HG03565 (cell line): ENCODE data around the gene ASNS.

Experiments
- ATAC-seq: cut with Tn5 transposase; IDR thresholded peaks from one replicate; pipeline ENCODE4 v1.9.1; 2021; ENCODE audit warnings: mild to moderate bottlenecking, moderate library complexity; ENCODE audit not compliant: unreplicated experiment

Gene ASNS

GRCh38 chr7:97844036-97844435 lies 28.2 kb downstream of the ASNS start:
- no peak for ATAC-seq

- no peak for ATAC-seq
Measured at GRCh38 chr7:97842772-97843345, 29.3 kb downstream of the ASNS start.

GRCh38 chr7:97842006-97842405 lies 30.2 kb downstream of the ASNS start:
- no peak for ATAC-seq

- ATAC-seq: peak; percentile 83
Measured at GRCh38 chr7:97835296-97836138, 36.7 kb downstream of the ASNS start.

GRCh38 chr7:97819161-97819560 lies 53.0 kb downstream of the ASNS start:
- ATAC-seq: no peak

- ATAC-seq: no peak
Measured at GRCh38 chr7:97818066-97818663, 54.0 kb downstream of the ASNS start.
